Gastroesophageal sphincter (tissue), 3 donors: ENCODE measurements around the gene TTLL5.

Source experiments
- CTCF ChIP-seq, 4 experiments: fragments of 200-600 bp in 2 of 4; fragments of 450-650 bp in 2 of 4; sonication (generic) in 1 of 4; IDR thresholded peaks; one replicate each; pipeline ENCODE4 v1.5.1; 2017 to 2019; ENCODE audit warnings: antibody characterized with exemption in 4 of 4, mild to moderate bottlenecking in 2 of 4, moderate library complexity in 2 of 4
- POLR2A ChIP-seq, 2 donors: fragments of 450-650 bp; IDR thresholded peaks; one replicate each; pipeline ENCODE4 v1.6.1; 2017; ENCODE audit warnings: antibody characterized with exemption in 2 of 2, mild to moderate bottlenecking in 2 of 2, moderate library complexity in 1 of 2
- POLR2AphosphoS5 ChIP-seq: sonication (generic); formaldehyde crosslinking; IDR thresholded peaks from one replicate; pipeline ENCODE4 v1.6.1; 2017; ENCODE audit warnings: antibody characterized with exemption

- no peak for TF ChIP-seq POLR2A (IDR thresholded peaks at IDR 0.05)
- no peak for TF ChIP-seq CTCF (IDR thresholded peaks at IDR 0.05)
- no peak for TF ChIP-seq POLR2AphosphoS5
Observed at GRCh38 chr14:75804570-75805275, 143.7 kb downstream of the TTLL5 start.
